GM23338 (cell line): Measurements from ENCODE around the gene ABCA4. TPM values are rescaled to one million over a fixed set of nuclear protein-coding genes. Genes with fewer than 3 reads are reported as not detected.

Experiments used
- ATAC-seq: fragments of 200-7000 bp; cut with Tn5 transposase; 3 replicates; pipeline ENCODE4 v1.9.1; 2020
- DNase-seq: peaks from one replicate; pipeline ENCODE4 v3.0.0-alpha.2; 2015; ENCODE audit warnings: low spot score
- H2AFZ ChIP-seq: fragments of 200-600 bp; sonication (generic); 2 replicates; pipeline ENCODE4 v1.8.0; 2016; ENCODE audit warnings: antibody characterized with exemption, mild to moderate bottlenecking, moderate library complexity
- H3F3A ChIP-seq: fragments of 200-600 bp; sonication (generic); replicated peaks from 2 replicates; pipeline ENCODE4 v1.8.0; 2017; ENCODE audit warnings: antibody characterized with exemption, mixed run types, low read depth
- H3K27ac ChIP-seq: fragments of 200-600 bp; sonication (generic); 2 replicates; pipeline ENCODE4 v1.6.1; 2016; ENCODE audit warnings: low read depth
- H3K27me3 ChIP-seq: fragments of 200-600 bp; sonication (generic); 2 replicates; pipeline ENCODE4 v1.8.0; 2016; ENCODE audit warnings: mild to moderate bottlenecking, mixed run types, moderate library complexity; ENCODE audit not compliant: insufficient read depth
- H3K36me3 ChIP-seq: fragments of 200-600 bp; sonication (generic); 2 replicates; pipeline ENCODE4 v1.8.0; 2016; ENCODE audit warnings: mild to moderate bottlenecking; ENCODE audit not compliant: insufficient read depth
- H3K4me1 ChIP-seq: fragments of 200-600 bp; sonication (generic); 2 replicates; pipeline ENCODE4 v1.8.0; 2016; ENCODE audit warnings: mild to moderate bottlenecking, moderate library complexity; ENCODE audit not compliant: insufficient read depth
- H3K4me2 ChIP-seq: fragments of 200-600 bp; sonication (generic); 2 replicates; pipeline ENCODE4 v1.7.1; 2017; ENCODE audit warnings: mixed run types
- H3K4me3 ChIP-seq: fragments of 200-600 bp; sonication (generic); 2 replicates; pipeline ENCODE4 v1.6.1; 2016; ENCODE audit warnings: mixed run types
- H3K79me2 ChIP-seq: fragments of 200-600 bp; sonication (generic); replicated peaks from 2 replicates; pipeline ENCODE4 v1.8.0; 2017; ENCODE audit warnings: mild to moderate bottlenecking; ENCODE audit not compliant: insufficient read depth
- H3K9me2 ChIP-seq: fragments of 200-600 bp; sonication (generic); 2 replicates; pipeline ENCODE4 v1.8.0; 2017; ENCODE audit not compliant: insufficient read depth
- H4K20me1 ChIP-seq: fragments of 200-600 bp; sonication (generic); replicated peaks from 2 replicates; pipeline ENCODE4 v1.8.0; 2017; ENCODE audit warnings: mild to moderate bottlenecking; ENCODE audit not compliant: insufficient read depth
- H3K27ac Mint-ChIP-seq: 2 replicates; pipeline ENCODE4 v1.8.0; 2020; ENCODE audit warnings: inconsistent platforms, mild to moderate bottlenecking, moderate library complexity, mixed read lengths
- H3K27me3 Mint-ChIP-seq: 3 replicates; pipeline ENCODE4 v1.8.0; 2022; ENCODE audit warnings: low read depth, mild to moderate bottlenecking, moderate library complexity, mixed read lengths, inconsistent platforms; ENCODE audit not compliant: insufficient read depth, poor library complexity
- H3K36me3 Mint-ChIP-seq: 3 replicates; pipeline ENCODE4 v1.8.0; 2021; ENCODE audit warnings: low read depth, mild to moderate bottlenecking, inconsistent platforms, moderate library complexity, mixed read lengths
- H3K4me1 Mint-ChIP-seq: 3 replicates; pipeline ENCODE4 v1.8.0; 2020; ENCODE audit warnings: mild to moderate bottlenecking, inconsistent platforms, mixed read lengths
- H3K4me3 Mint-ChIP-seq: 3 replicates; pipeline ENCODE4 v1.8.0; 2021; ENCODE audit warnings: moderate library complexity, mild to moderate bottlenecking, inconsistent platforms, mixed read lengths
- H3K9me3 Mint-ChIP-seq: 3 replicates; pipeline ENCODE4 v1.8.0; 2020; ENCODE audit warnings: moderate library complexity, mild to moderate bottlenecking, inconsistent platforms, mixed read lengths
- CREB1 ChIP-seq: fragments of 250-450 bp; sonication (Bioruptor Pico); IDR thresholded peaks from 2 replicates; pipeline ENCODE4 v1.5.0; 2020; ENCODE audit warnings: low read depth, mild to moderate bottlenecking, moderate library complexity
- EZH2 ChIP-seq: fragments of 200-600 bp; sonication (generic); IDR thresholded peaks from one replicate; pipeline ENCODE4 v1.8.0; 2017; ENCODE audit warnings: antibody characterized with exemption, mild to moderate bottlenecking, low read depth; ENCODE audit not compliant: unreplicated experiment
- EZH2phosphoT487 ChIP-seq: fragments of 200-600 bp; sonication (generic); IDR thresholded peaks from one replicate; pipeline ENCODE4 v1.8.1; 2018; ENCODE audit warnings: antibody characterized with exemption; ENCODE audit not compliant: unreplicated experiment
- JUNB ChIP-seq: IDR thresholded peaks from one replicate; pipeline ENCODE4 v1.6.1; 2016; ENCODE audit warnings: antibody characterized with exemption; ENCODE audit not compliant: unreplicated experiment
- NANOG ChIP-seq: IDR thresholded peaks from 2 replicates; pipeline ENCODE4 v1.6.1; 2016; ENCODE audit warnings: antibody characterized with exemption, borderline replicate concordance
- REST ChIP-seq: IDR thresholded peaks from one replicate; pipeline ENCODE4 v1.6.1; 2018; ENCODE audit warnings: antibody characterized with exemption; ENCODE audit not compliant: unreplicated experiment
- STAT1 ChIP-seq: IDR thresholded peaks from one replicate; pipeline ENCODE4 v1.6.1; 2016; ENCODE audit warnings: antibody characterized with exemption; ENCODE audit not compliant: unreplicated experiment
- ZNF114 ChIP-seq: fragments of 250-450 bp; sonication (Bioruptor Pico); IDR thresholded peaks from 2 replicates; pipeline ENCODE4 v1.5.0; 2020; ENCODE audit warnings: mild to moderate bottlenecking, moderate library complexity
- ZNF331 ChIP-seq: fragments of 250-450 bp; sonication (Bioruptor Pico); IDR thresholded peaks from 2 replicates; pipeline ENCODE4 v1.5.0; 2020; ENCODE audit warnings: low read depth, mild to moderate bottlenecking, moderate library complexity
- polyA plus RNA-seq: library from polyadenylated mRNA; unstranded; fragments of >200 nt; fragmentation: Nextera tagmentation; extraction: Ambion mirVana; gene quantifications from 2 replicates; pipeline ENCODE4 v1.2.1, GENCODE V29; 2016
- total RNA-seq: library from RNA; depleted of rRNA; stranded (reverse); fragments of >200 nt; shearing (Covaris generic); gene quantifications from 2 replicates; pipeline ENCODE4 v1.2.3, GENCODE V29; 2014
- TF ChIP-seq, protein P1 (sequence below): IDR thresholded peaks from 2 replicates; pipeline ENCODE4 v1.6.1; 2016; ENCODE audit warnings: antibody characterized with exemption
- TF ChIP-seq, protein P2 (sequence below), 2 experiments: fragments of 200-600 bp in 1 of 2; sonication (generic) in 1 of 2; conservative IDR thresholded peaks; 2 replicates each; pipeline versions ENCODE4 v1.5.1 to v1.6.1; 2016 to 2017; ENCODE audit warnings: antibody characterized with exemption in 2 of 2, low read depth in 2 of 2, mild to moderate bottlenecking in 2 of 2, moderate library complexity in 1 of 2

The ABCA4 gene
- total and polyA plus RNA-seq, 2 experiments from 2014 or later = not detected

DNA sequence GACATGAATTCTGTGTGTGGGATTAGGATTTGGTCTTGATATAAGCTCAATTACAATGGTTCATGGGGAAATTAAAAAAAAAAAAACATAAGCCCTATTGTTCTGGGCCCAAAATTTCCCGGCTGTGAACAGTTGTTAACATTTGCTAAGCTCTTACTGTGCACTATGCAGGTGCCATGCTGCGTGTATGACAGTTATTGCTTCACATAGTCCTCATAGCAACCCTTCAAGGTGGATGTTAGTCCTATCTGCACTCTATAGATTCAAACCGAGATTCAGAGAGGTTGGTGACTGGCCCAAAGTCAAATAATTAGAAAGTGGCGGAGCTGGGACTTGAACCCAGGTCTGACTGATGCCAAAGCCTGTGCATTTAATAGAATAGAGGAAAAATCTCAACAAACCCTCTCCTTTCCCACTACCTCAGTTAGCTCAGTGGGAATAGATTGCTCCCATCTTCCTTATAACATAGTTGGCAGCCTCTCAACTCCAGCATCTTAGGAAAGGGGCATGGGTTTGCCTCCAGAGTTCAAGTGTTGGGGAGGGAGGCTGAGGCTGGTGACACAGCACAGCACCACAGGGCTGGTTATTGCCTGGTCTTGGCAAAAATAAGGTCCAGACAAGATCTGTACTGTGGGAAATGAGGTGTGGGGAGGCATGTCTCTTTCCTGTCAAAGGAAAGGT is 156.7 kb downstream of the ABCA4 start (continued):
- TF ChIP-seq CREB1 (CRISPR knock-in tag) (no peak), ZNF114 (CRISPR knock-in tag) (no peak), EZH2phosphoT487 (no peak), NANOG (no peak), ZNF331 (CRISPR knock-in tag) (no peak), REST (no peak), EZH2 (no peak), STAT1 (no peak), JUNB (no peak)
- TF ChIP-seq, protein P1, sequence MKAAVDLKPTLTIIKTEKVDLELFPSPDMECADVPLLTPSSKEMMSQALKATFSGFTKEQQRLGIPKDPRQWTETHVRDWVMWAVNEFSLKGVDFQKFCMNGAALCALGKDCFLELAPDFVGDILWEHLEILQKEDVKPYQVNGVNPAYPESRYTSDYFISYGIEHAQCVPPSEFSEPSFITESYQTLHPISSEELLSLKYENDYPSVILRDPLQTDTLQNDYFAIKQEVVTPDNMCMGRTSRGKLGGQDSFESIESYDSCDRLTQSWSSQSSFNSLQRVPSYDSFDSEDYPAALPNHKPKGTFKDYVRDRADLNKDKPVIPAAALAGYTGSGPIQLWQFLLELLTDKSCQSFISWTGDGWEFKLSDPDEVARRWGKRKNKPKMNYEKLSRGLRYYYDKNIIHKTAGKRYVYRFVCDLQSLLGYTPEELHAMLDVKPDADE = no peak
- TF ChIP-seq, protein P2, sequence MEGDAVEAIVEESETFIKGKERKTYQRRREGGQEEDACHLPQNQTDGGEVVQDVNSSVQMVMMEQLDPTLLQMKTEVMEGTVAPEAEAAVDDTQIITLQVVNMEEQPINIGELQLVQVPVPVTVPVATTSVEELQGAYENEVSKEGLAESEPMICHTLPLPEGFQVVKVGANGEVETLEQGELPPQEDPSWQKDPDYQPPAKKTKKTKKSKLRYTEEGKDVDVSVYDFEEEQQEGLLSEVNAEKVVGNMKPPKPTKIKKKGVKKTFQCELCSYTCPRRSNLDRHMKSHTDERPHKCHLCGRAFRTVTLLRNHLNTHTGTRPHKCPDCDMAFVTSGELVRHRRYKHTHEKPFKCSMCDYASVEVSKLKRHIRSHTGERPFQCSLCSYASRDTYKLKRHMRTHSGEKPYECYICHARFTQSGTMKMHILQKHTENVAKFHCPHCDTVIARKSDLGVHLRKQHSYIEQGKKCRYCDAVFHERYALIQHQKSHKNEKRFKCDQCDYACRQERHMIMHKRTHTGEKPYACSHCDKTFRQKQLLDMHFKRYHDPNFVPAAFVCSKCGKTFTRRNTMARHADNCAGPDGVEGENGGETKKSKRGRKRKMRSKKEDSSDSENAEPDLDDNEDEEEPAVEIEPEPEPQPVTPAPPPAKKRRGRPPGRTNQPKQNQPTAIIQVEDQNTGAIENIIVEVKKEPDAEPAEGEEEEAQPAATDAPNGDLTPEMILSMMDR (conservative IDR thresholded peaks at IDR 0.05; ENCODE audit: low read depth in 2 of 2) = no peak

DNA sequence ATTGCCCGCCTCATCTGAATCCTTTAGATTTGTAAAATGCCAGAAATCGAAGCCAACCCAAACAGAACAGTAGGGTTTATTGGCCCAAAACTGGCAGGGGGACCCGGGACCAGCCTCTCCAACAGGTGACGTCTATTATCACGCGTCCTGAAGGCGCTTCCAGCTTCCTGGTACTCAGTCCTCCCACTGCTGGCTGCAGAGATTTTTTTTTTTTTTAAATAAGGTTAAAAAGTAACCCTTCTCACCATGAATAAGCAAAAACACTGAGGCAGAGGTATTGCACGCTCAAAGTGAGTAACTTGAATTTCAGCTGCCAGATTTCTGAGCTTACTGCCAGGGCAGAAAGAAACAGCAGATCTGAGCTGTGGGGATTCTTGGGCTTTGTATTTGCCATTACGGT is 157.4 kb downstream of the ABCA4 start:
- H3K9me3 Mint-ChIP-seq = peaks cover 3% of the 10 kb centered on the region; the same call in 2 of the 3 replicates
- no peaks in the 10 kb centered on the region for H3F3A ChIP-seq
- no peak overlapping the region for H3K4me2 ChIP-seq
- no peak overlapping the region for H3K27ac Mint-ChIP-seq
- no peaks in the 10 kb centered on the region for H3K9me2 ChIP-seq
- no peak overlapping the region for H3K27ac ChIP-seq
- H3K79me2 ChIP-seq = no peaks in the 10 kb centered on the region
- H3K4me3 Mint-ChIP-seq = no peak overlapping the region
- no peaks in the 10 kb centered on the region for H3K27me3 ChIP-seq
- no peaks in the 10 kb centered on the region; the same call in 2 of the 3 replicates for H3K4me1 Mint-ChIP-seq
- H3K4me1 ChIP-seq = no peaks in the 10 kb centered on the region
- no peak overlapping the region for H3K4me3 ChIP-seq
- ATAC-seq (no peak), DNase-seq (no peak)
- peak overlapping the region; percentile 8; the same call in 1 of the 2 replicates for H2AFZ ChIP-seq
- H3K27me3 Mint-ChIP-seq = peaks cover 1% of the 10 kb centered on the region
- H3K36me3 ChIP-seq = no peaks in the 10 kb centered on the region
- H4K20me1 ChIP-seq = no peaks in the 10 kb centered on the region
- no peaks in the 10 kb centered on the region for H3K36me3 Mint-ChIP-seq
- TF ChIP-seq REST = no peak
- TF ChIP-seq, protein P2 (conservative IDR thresholded peaks at IDR 0.05; ENCODE audit: low read depth in 2 of 2) = no peak
- no peak for TF ChIP-seq JUNB
- no peak for TF ChIP-seq EZH2phosphoT487
- TF ChIP-seq, protein P1 = no peak
- no peak for TF ChIP-seq NANOG
- no peak for TF ChIP-seq ZNF331 (CRISPR knock-in tag)
- no peak for TF ChIP-seq ZNF114 (CRISPR knock-in tag)
- TF ChIP-seq CREB1 (CRISPR knock-in tag) = no peak
